Measurements from ENCODE around the gene PLBD2. TPM values are rescaled to one million over a fixed set of nuclear protein-coding genes. Genes with fewer than 3 reads are reported as not detected.

Gene PLBD2
- total and polyA plus RNA-seq, 9 of the 15 experiments (the other 6 are each of a cell fraction or from before 2014, with no cell fraction given): 2.4 to 37.4 (median 6.0) TPM

- TF ChIP-seq ZNF253 (CRISPR knock-in tag; conservative IDR thresholded peaks at IDR 0.05) (no peak), SMARCE1 (IDR thresholded peaks at IDR 0.05) (peak; percentile 70; the same call in 1 of the 2 replicates), ZNF766 (CRISPR knock-in tag; conservative IDR thresholded peaks at IDR 0.05) (no peak), ZNF507 (tag; conservative IDR thresholded peaks at IDR 0.05) (no peak), ZNF217 (CRISPR knock-in tag; IDR thresholded peaks at IDR 0.05) (no peak), NR1H2 (CRISPR knock-in tag; IDR thresholded peaks at IDR 0.05) (no peak), ARHGAP35 (IDR thresholded peaks at IDR 0.05; ENCODE audit: partially characterized antibody) (no peak), ZNF785 (CRISPR knock-in tag; IDR thresholded peaks at IDR 0.05) (no peak), HCFC1 (IDR thresholded peaks at IDR 0.05; ENCODE audit: low read depth, low read length) (no peak), ELF1 (tag; IDR thresholded peaks at IDR 0.05) (no peak), LCOR (CRISPR knock-in tag; IDR thresholded peaks at IDR 0.05) (no peak), FOXJ3 (CRISPR knock-in tag; IDR thresholded peaks at IDR 0.05) (no peak), ATF1 (CRISPR knock-in tag; IDR thresholded peaks at IDR 0.05) (no peak), ATF1 (tag; IDR thresholded peaks at IDR 0.05) (0 out of 2 replicates have a peak, but pooled peaks have one; percentile 13), GMEB1 (CRISPR knock-in tag; IDR thresholded peaks at IDR 0.05) (no peak), CBX8 (IDR thresholded peaks at IDR 0.05; ENCODE audit: borderline replicate concordance, extremely low read depth, low read depth, low read length, poor library complexity, severe bottlenecking) (no peak), MEF2D (tag; conservative IDR thresholded peaks at IDR 0.05; ENCODE audit: low read depth) (no peak), PHF20 (IDR thresholded peaks at IDR 0.05; ENCODE audit: partially characterized antibody) (peak; percentile 38), RFX1 (IDR thresholded peaks at IDR 0.05) (no peak), PKNOX1 (IDR thresholded peaks at IDR 0.05) (peak; percentile 89), CREB5 (CRISPR knock-in tag; IDR thresholded peaks at IDR 0.05) (no peak), RNF219 (CRISPR knock-in tag; IDR thresholded peaks at IDR 0.05) (no peak), ADNP (tag; IDR thresholded peaks at IDR 0.05) (peak; percentile 91)
These were observed 44.3 kb upstream of the PLBD2 start (continued) for GRCh38 chr12:113314121-113314529.

Data from K562 (cell line).